Smooth muscle cell of the brain vasculature (primary cell): Measurements from ENCODE around the gene CXXC5.

Experiments
- DNase-seq: peaks from one replicate; pipeline ENCODE4 v3.0.0-alpha.2; 2012; ENCODE audit warnings: low read depth, low spot score

Gene CXXC5

DNA sequence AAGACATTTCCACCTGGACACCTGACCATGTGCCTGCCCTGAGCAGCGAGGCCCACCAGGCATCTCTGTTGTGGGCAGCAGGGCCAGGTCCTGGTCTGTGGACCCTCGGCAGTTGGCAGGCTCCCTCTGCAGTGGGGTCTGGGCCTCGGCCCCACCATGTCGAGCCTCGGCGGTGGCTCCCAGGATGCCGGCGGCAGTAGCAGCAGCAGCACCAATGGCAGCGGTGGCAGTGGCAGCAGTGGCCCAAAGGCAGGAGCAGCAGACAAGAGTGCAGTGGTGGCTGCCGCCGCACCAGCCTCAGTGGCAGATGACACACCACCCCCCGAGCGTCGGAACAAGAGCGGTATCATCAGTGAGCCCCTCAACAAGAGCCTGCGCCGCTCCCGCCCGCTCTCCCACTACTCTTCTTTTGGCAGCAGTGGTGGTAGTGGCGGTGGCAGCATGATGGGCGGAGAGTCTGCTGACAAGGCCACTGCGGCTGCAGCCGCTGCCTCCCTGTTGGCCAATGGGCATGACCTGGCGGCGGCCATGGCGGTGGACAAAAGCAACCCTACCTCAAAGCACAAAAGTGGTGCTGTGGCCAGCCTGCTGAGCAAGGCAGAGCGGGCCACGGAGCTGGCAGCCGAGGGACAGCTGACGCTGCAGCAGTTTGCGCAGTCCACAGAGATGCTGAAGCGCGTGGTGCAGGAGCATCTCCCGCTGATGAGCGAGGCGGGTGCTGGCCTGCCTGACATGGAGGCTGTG is 32.4 kb downstream of the CXXC5 start:
- no peak for DNase-seq

DNA sequence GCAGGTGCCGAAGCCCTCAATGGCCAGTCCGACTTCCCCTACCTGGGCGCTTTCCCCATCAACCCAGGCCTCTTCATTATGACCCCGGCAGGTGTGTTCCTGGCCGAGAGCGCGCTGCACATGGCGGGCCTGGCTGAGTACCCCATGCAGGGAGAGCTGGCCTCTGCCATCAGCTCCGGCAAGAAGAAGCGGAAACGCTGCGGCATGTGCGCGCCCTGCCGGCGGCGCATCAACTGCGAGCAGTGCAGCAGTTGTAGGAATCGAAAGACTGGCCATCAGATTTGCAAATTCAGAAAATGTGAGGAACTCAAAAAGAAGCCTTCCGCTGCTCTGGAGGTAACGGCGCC is 32.9 kb downstream of the CXXC5 start:
- no peak for DNase-seq

DNA sequence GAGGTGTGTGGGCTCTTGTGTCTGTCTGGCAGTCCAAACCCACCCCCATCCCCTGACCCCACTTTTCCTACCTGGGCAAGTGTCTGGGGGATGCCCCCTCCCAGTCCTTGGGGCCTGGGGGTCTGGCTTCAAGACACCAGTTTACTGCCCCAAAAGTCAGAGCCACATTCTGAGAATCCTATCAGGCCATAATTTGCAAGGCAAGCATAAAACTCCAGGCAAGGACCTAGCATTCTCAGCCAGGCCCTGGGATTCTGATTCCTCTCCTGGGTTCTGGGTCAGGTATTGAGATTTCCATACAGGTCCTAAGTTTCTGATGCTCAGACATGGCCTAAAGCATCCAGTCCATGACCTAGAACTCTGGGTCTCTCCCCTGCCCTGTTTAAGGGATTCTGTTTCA is 33.3 kb downstream of the CXXC5 start:
- DNase-seq = no peak

DNA sequence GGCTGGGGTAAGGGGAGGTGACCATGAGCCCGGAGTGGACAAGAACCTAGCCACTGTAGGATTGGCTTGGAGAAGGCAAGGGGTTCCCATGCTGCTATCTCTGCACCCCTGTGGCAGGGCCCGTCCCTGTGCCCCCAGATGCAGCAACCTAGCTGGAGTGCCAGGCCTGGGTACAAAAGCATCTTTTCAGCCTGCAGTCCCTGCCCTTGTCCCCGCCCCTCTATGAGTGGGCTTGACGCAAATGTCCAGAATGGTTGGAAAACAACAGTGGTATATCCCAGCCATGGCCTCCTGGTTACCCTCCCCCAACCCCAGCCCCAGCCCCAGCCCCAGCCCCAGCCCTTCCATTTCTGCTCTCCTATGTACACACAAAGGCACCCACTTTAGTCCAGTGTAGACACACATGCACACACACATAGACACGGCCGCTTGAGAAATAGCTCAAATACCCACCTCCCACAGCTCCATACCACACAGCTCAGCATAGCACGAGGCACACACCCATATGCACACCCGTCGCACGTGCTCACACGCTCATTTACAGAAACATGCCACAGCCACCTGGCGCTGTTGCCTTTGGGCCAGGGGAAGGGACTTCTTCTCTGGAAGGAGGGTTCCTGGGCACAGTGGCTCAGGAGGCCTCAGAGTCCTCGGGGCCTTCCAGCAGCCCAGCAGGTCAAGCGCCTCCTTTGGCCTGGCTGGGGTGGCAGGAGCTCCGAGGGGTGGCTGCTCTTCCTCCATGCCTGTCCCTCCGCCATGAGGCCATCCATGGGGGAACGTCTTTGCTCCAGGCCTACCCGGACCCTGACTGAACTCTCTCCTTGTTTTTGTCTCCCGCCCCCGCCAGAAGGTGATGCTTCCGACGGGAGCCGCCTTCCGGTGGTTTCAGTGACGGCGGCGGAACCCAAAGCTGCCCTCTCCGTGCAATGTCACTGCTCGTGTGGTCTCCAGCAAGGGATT is 34.1 kb downstream of the CXXC5 start:
- no peak for DNase-seq

DNA sequence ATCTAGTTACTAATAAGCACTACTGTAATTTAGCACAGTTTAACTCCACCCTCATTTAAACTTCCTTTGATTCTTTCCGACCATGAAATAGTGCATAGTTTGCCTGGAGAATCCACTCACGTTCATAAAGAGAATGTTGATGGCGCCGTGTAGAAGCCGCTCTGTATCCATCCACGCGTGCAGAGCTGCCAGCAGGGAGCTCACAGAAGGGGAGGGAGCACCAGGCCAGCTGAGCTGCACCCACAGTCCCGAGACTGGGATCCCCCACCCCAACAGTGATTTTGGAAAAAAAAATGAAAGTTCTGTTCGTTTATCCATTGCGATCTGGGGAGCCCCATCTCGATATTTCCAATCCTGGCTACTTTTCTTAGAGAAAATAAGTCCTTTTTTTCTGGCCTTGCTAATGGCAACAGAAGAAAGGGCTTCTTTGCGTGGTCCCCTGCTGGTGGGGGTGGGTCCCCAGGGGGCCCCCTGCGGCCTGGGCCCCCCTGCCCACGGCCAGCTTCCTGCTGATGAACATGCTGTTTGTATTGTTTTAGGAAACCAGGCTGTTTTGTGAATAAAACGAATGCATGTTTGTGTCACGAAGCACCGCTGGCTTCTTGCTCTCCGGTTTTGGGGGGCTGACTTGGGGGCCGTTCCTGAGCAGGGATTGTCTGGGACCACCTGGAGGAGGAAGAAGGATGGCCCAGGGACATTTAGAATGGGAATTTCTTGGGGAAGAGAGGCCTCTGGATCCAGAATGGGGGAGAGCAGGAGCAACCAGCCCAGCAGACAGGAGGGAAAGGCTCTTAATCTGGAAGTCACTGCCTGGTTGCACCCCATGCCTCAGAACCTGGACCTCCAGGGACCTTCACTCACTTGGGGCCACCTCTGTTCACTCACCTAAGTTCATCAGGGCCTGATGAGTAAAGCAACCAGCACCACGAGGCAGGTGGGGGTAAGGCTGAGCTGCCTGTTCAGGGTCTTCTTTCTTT is 35.4 kb downstream of the CXXC5 start:
- DNase-seq = no peak

DNA sequence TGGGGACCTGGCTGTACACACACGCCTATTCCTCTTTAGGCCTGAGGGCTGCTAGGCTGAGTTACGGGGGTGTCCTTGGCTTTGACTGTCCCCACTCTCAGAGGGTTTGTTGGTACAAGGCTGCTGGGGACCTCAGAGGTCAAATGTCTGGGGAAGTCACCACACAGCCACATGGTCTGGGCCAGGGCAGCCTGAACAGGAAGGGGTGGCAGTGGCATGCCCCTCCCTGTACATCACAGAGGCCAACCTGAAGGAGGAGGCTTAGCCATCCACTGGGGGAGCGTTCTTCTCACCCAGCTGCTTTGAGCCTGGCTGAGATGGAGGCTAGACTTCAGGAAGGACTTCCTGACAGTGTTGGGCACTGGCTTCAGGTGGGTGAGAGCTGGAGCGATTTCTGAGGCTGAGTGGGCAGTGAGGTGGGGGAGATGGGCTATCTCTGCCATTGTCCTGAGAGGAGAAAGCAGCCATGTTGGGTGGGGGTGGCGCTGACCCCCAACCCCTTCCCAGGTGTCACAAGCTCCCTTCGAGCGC is 36.3 kb downstream of the CXXC5 start:
- no peak for DNase-seq

DNA sequence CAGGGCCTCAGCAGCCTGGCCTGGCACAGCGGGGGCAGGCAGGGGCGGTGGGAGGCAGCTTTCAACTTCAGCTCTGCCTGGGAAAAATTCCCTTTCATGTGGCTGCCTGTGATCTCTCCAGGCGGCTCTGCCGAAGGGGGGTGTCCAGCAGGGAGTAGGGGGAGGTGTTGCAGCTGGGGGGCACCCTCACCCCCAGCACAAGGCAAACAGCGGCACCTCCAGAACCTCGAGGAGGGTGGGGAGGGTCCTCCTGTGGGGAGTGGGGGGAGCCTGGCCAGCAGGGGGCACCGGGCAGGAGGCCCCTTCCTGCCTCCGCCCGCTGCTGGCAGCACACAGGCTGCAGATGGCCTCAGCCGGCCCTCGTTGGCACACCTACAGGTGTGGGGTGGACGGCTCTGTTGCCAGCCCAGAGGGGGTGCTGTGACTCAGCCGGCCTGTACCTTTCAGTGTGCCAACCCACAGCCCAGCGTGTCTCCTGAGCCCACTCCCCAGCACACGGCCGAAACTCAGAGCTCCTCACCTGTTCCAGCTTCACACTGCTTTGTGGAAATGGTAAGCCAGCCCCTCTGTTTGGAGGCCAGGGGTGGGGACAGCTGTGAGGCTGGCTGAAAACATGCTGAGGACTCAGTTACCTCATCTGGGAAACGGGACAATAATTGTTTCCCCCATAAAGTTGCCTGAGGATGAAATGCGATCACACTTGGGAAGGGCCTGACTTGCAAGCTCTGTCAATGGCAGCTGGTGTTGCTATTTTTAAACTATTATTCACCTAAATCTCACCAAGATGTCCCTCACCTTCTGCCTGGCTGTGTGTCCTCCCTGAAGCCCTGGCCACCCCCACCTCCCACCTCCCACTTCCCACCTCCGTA is 37.0 kb downstream of the CXXC5 start:
- DNase-seq = no peak

DNA sequence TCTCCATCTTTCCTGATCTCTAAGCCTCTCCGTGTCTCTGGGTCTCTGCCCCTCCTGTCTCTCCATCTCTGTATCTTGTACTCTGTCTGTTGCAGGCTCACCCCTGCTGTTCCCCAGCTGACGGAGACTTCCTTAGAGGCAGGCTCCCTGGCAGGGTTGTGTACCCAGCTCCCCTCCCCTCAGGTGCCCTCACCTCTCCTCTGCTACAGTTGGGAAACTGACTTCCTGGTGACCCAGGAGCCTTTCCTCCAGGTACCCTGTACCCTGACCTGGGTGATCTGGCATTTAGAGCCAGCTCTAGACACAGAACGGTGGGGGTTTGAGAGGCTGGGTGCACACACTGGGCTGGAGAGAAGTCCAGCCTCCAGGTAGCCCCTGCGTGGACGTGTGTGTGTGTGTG is 37.7 kb downstream of the CXXC5 start:
- no peak for DNase-seq

DNA sequence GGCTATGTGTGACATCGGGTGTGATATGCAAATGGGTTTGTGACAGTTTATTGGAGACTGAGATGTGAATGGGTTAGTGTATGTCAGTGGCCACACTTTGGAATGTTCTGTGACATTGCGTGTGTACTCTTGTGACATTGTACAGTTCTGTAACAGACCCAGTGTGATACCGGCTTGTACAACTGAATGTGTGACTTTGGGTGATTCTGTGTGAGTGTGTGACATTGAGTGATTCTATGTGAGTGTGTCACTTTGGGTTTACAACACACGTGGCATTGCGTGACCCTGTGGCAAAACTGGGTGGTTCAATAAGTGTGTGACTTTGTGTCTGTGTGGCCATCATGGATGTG is 38.2 kb downstream of the CXXC5 start:
- DNase-seq = no peak

DNA sequence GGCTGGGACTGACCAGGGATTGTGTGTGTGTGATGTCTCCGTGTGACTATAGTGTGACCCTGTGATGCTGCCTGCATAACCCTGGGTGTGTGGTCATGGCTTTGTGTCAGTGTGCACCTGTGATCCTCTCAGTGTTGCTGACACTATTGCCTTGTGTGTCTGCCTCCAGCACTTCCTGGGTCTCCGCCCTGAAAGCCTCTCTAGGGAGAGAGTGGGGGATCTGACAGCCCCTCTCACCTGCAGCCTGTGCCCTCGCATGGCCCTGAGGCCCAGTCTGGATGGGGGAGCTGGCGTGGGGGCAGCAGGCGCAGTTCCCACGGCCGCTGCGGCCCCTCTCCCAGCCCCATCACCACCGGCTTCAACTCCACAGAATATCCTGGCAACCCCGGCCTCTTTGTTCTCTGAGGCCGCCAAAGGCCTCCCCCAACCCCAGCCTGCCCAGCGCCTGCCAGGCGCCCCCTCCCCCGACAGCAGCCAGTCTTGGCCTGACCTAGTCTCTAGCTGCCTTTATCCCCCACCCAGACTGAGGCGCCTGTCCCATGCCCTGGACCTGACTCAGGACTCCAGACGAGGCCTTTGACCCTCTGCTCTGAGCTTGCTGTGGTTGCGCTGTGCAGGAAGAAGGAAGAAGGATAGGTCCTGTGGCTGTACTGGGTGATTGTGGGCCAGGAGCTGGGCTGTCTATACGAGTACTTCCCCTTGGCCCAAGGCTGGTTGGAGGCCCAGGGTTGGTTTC is 38.7 kb downstream of the CXXC5 start:
- DNase-seq = no peak

DNA sequence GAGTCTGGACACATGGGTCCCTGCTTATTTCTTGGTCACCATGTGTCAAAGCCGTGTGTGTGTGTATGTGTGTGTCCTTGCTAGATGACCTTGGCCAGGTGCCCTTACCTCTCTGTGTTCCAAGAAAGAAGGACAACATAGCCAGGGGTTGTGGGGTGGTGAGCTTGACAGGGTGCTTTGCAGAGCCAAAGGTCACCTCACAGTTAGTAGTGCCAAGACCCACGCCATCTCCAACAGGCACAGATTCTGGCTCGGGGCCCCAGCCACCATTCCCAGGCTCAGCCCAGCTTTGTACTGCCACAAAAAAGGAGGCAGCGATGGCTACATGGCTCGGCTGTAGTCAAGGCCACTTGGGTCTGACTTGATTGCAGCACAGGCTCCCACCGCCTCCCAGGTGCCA is 39.5 kb downstream of the CXXC5 start:
- no peak for DNase-seq

DNA sequence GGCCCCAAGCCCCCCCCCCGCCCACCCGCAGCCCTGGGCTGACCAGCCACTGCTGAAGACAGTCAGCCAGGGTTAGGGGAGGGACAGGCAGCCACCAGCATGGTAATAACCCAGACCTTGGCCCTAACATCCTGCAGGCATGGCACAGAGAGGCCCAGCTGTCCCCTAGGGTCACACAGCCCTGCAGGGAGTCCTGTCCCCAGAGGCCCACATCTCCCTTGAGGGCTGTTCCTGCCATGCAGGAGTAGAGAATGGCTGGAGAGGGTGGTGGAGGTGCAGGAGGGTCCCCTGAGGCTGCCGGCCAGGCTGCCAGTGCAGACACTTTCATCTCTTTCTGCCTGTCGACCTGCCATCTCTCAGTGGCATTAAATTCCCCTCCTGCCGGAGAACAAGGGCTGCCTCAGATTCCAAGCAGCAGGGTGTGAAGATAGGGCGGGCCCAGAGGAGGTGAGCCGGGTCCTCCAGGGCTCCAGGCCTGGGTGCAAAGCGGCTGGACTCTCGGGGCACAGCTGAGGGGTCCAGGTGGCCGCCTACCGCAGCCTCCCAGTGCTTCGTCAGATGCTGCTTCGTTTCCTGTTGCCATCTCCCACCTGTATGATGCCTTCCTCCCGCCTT is 40.0 kb downstream of the CXXC5 start:
- DNase-seq = no peak

DNA sequence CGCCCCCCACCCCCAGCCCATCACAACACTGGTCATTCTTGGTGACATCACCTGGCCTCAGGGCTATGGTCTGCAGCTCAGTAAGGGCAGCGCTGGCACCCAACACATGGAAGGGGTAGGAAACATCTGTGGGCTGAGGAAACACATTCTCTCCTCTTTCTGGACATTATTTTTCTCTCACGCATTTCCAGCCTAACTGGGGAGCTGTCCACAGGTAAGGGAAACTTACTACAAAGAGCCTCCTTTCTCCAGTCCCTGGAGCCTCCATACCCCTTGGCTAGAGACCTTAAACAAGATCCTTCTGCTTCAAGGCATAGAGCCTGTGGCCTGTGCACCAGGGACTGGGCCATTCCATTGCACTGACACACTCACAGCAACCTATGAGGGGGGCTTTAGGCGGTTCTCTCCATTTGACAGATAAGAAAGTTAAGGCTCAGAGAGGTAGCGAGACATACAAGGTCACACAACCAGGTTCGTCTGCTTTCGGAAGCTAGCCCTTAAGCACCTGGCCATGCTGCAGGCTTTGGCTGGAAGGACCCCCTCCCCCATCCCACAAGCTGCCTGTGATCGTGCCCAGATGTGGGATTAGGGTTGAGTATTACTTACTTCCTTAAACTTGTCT is 40.7 kb downstream of the CXXC5 start:
- DNase-seq = no peak

DNA sequence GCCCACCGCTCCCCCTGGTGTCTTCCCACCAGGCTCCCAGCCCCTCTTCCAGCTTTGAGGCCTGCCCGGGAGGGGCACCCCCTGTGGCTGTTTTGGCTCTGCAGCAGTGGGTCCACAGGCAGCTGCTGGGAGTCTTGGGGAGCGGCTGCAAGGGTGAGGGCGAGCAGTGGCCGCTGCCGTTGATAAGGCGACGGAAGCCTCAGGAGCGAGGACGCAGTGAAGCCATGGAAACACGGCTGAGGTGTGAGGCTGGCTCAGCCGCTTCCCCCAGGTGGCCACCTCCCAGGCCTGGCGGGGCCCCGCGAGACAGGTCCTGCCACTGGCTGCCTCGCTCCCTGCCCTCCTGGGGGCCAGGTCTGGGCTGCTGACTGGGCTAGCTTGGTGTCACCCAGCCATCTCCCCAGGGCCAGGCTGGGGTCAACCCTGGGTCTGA is 41.5 kb downstream of the CXXC5 start:
- DNase-seq = no peak

DNA sequence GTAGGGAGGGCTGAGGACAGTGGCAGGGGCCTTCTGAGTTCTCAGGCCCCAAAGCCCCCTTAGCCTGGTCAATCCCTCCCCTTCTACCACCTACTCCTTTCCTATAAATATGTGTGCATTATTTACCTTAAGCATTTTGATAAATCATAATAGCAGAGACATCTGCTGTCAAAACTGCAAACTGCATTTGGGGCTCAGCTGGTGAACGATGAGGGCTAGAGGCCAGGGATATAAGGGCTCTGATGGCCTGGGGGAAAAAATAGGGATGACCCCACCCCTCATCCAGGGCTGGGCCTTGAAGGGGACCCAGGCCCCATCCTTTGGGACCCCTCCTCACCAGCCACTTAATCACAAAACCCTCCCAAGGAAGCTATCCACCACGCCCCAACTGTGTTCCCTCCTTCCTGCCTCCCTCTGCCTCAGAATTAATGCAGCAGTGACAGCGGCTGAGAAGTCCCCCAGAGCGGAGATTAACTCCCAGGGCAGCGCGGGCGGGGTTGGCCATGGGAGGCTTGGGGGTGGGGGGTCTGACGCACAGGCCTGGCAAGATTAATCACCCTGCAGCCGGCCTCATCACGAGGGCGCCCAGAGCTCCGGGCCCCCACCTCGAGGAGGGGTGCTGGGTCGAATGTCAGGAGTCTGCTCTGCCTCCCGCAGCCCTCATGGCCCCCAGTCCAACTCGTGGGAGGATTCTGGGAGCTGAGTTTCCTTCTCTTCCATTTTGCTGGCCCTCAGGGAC is 42.1 kb downstream of the CXXC5 start:
- DNase-seq = no peak

DNA sequence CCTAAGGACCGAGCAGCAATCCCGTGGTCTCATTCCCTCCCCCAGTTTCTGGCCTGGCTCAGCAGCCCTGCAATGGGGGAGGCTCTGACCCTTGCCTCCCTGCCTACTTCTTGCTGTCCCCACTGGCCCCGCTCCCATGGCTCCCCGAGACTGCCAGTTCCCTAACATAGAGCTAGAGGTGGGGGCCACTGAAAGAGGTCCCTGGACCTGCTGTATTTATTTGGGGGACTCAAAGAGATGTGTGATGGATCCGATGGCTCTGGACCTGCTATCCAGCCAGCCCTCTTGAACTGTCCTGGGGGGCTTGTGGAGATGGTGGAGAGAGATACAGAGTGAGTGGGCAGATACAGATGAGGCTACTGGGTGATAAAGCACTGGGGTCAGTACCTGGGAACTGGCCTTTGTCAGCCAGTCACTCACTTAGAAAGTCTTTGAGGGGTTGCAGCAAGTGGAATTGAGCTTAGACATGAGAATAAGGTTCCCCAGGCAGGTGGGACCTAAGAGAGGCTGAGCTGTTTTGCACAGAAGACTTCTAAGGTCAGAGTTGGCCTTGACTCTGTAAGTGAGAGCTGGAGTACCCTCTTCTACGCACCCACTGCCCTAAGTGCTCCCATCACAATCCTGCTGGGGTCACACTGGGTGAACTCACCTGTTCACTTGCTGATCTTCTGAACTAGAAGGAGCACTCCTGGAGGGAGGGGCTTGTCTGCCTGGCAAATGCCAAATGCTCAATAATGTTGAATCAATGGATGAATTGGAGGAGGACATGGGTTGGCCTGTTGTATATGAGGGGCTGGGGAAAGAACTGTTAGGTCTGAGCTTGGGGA is 42.9 kb downstream of the CXXC5 start:
- DNase-seq = no peak

DNA sequence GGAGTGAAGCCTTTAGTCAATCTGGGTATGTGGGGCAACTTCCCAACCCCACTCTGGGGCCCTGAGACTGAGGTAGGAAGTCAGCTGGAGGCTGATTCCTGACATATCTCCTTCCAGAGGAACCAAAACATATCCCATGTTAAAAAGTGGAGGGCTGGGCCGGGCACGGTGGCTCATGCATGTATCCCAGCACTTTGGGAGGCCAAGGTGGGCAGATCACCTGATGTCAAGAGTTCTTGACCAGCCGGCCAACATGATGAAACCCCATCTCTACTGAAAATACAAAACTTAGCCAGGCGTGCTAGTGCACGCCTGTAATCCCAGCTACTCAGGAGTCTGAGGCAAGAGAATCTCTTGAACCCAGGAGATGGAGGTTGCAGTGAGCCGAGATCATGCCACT is 44.0 kb downstream of the CXXC5 start:
- no peak for DNase-seq
